Measurements from ENCODE around the gene CMBL.
"Not testable (repeated sequence)": the region's sequence is repeated elsewhere in the genome, so short reads cannot be mapped to it uniquely, and the experiment has no call there.

Gene CMBL

DNA sequence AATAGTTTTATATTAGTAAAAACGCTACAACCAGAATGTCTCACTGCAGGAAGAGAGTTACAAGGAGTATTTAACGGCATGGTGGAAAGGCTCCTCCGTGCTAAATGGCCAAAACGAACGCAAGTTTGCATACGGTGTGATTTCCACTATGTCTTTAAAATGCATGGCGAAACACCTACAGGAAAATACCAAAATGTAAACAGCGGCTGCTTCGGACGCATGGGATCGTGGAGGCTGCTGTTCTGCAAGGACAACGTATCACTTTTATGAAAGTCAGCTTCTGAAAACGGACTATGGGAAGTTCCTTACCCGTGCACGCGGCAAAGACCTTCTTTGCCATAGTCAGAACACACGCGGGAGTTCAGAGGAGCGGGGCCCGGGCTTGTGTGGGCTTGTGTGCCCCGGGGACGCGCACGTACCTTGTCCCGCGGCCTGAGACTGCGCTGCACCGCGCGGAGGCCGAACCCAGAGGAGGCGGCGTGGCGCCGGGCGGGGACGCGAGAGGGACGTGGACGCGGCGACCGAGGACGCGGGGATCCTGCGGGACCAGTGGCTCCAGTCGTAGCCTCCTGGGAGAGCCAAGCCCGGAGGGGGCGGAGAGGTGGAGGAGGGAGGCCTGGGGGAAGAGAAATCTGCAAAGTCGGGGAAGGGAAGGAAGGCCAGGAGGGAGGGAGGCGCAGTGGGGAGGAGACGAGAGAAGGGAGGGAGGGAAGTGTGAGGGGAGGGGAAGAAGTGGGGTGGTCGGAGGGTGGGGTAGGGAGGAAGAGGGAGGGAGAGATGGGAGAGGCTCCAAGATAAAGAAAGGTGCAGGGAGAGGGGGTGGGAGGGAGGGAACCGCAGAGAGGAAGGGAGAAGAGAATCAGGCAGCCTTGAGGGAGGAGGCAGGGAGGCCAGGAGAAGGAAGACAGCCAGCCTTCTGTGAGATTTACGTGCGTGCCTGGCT, at the start of gene CMBL:
Gene CMBL (minus strand): TSS at position 697 of the 943 bp plus-strand sequence. CDS start 17,140 bp downstream, outside the sequence.
- DNase-seq (ENCODE audit: low read depth), result peak; percentile 53

- peak; percentile 35 for DNase-seq (ENCODE audit: low read depth)
These were observed 47.6 kb upstream of the CMBL start for GRCh38 chr5:10355071-10355889.

DNA sequence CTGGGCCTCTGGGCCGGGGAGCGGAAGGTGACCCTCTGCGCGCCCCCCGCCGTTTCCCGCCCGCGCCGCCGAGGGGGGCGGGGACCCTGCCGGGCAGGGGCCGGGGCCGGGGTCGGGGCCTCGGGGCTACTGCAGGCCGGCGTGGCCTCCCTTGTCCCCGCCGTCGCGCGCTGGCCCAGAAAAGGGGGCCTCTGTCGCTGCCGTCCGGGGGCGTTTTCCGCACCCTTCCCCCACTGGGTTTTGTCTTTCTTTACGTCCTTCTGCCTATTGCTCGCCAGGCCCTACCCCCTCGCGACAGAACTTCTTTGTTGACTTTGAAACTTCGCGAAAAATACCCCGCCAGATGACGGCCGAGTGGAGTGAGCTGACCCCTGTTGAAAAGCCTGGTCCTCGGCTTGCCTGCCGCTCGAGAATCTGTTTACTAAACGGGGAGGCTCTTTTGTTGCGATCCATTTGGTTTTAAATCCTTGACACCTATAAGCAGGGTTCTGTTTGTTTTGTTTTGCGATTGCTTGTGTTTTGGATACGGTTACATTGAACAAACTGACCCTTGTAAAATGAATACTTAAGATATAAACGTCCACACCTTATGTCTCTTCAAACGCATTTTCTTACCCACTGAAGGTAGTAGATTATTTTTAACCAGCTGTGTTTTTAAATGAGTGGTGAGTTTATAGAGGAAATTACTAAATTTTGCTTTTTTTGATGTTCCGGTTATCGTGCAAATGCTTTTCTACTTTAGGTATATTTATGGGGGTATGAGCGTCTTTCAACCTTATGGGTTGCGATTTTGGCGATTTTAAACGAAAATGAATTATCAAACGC, 46.6 kb upstream of the CMBL start:
- no peak for DNase-seq (ENCODE audit: low read depth)

- DNase-seq (ENCODE audit: low read depth), result peak; percentile 81
These were observed 45.7 kb upstream of the CMBL start, which contains the start of gene MARCHF6 for GRCh38 chr5:10353241-10354047. MARCHF6 (plus strand) TSS chr5:10353695; CDS start chr5:10353899, 204 bp downstream.

DNA sequence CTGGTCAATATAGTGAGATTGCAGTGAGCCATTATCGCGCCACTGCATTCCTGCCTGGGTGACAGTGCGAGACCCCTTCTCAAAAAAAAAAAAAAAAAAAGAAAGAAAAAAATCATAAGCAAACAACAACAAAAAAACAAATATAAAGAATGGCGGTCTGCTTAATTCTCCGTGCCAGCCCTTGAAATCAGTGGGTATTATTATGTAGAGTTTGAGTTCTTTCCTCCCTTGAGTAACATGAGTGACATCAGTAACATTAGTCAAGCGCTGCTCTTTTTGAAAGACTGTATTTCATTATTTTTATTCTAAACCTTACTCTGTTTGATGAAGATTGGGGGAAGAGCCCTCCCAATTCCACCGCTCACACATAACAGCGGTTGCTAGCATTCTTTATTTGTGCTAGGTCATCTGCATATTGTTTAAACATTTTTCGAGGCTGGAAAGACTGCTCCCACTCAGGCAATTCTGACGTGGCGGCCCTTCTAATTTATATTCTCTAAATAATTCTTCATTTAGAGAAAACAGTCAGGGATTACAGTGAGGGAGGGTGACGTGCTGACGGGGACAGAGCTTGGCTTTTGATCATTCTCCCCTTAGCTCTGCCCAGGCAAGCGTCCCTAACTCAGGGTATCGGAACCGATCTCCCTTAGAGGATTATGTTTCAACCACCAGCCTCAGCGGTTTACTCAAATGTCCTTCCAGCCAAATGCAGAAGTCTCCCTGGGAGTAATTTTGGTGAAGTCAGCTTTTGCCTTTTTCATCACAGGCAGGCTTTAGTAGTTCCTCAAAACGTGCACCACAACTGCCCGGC, 44.9 kb upstream of the CMBL start:
- DNase-seq (ENCODE audit: low read depth), result peak; percentile 27

DNA sequence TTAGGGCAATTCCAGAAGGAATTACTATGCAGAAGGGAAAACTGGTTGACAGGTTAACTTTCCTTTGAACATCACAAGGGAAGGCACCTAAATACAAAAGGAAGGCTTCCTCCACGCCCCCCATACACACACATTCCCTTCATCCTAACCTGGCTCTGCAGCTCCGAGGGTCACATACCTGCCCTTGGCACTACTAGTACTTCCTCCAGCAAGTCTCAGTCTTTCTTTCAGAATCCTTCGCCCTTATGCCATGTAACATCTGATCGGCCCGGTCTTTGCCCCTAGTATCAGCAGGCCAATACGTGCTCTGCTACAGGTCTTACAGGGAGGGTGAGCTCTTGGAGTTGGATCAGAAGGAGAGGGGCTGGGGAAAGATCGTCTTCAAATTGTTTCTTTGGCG, 44.2 kb upstream of the CMBL start:
- no peak for DNase-seq (ENCODE audit: low read depth)

- DNase-seq (ENCODE audit: low read depth), result peak; percentile 75
These were observed 43.6 kb upstream of the CMBL start for GRCh38 chr5:10351199-10351905.

DNA sequence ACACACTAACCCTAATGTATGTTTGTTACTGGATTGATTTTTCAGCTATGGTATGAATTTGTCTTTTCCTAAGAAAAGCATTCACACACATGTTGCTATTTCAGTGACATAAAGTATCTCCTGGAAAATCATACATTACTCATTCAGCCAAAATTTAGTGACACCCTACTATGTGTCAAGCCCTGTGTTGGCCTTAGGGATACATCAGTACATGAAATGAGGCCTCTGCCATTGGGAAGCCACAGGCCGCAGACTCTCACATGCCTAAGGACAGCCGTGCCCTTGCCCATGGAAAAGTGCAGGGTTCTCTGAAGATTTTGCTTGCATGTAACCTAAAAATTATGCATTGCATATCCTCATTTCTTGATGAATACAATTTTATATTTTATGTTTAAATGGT, 40.6 kb upstream of the CMBL start:
- DNase-seq (ENCODE audit: low read depth), result no peak

DNA sequence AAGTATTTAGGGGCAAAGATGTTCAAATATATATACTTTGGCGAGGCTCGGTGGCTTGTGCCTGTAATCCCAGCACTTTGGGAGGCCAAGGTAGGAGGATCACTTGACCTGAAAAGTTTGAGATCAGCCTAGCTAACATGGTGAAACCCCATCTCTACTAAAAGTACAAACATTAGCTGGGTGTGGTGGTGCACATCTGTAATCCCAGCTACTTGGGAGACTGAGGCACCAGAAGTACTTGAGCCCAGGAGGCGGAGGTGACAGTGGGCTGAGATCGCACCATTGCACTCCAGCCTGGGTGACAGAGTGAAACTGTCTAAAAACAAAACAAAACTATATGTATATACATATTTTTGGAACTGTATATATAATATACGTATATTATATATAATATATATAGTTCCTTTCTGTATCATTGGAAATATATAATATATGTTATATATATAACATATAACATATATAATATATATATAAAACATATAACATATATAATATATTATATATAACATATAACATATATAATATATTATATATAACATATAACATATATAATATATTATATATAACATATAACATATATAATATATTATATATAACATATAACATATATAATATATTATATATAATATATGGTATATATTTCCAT, 36.9 kb upstream of the CMBL start:
- not testable (repeated sequence) for DNase-seq (ENCODE audit: low read depth)

GRCh38 chr5:10343486-10343885, 35.8 kb upstream of the CMBL start:
- no peak for DNase-seq (ENCODE audit: low read depth)

- no peak for DNase-seq (ENCODE audit: low read depth)
These were observed 32.3 kb upstream of the CMBL start for GRCh38 chr5:10339958-10340357.

DNA sequence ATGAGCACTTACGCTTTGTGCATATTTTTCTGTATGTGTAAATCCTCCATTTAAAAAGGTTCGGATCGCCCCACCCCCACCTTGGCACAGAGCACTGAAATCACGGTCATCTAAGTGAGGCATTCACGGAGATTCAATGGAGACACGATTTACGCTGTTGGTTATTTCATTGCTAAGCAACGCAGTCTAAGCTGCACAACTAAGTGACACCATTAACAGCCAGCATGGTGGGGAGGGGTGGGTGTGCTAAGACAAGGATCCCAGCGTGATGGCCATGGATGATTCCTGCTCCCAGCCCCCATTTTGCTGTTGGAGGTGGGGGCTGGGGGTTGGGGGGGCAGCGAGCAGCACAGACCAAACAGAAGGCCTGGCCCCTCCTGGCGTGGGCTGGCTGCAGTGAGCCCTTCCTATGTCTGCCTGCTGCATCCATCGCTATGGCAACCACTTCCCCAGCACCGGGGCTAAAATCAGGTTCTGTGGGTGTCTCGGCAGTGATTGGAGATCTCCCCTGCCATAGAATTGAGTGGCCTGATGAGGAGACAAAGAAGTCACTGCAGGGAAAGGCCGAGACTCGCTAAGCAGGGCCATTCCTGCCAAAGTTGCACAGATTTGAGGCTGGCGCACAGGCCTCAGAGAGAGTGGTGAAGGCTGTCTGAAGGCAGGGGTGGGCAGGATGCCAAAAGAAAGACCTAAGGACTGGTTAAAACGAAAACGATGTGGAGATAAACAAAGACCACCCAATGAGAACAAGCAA, 31.5 kb upstream of the CMBL start:
- no peak for DNase-seq (ENCODE audit: low read depth)

DNA sequence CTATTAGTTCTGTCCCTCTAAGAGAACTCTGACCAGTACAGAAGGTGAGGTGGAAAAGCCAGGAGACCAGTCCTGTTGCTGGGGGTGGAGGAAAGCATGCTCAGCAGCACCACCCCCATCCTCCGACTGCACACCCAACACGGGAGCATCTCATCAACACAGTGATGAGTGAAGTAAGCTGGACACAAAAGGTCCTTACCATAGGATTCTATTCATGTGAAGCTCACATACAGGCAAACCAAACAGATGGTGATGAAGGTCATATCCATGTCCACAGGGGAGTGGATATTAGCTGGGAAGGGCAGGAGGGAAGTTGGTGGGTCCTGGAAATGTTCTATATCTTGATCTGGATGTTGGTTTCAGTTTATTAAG, 31.0 kb upstream of the CMBL start:
- no peak for DNase-seq (ENCODE audit: low read depth)

DNA sequence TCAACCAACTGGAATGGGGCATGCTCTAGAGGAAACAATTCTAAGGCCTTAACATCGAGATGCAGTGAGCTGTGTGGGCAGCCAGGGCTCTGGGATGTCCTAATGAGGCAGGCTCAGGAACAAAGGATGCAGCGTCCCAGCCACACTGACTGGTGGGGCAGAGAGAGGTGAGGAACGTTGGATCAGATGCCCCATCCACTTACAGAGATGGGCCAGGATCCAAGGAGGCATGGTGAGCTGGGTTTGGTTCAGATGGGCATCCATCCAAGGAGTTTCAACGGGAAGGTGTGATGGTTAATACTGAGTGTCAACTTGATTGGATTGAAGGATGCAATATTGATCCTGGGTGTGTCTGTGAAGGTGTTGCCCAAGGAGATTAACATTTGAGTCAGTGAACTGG, 30.3 kb upstream of the CMBL start:
- DNase-seq (ENCODE audit: low read depth), result no peak

- no peak for DNase-seq (ENCODE audit: low read depth)
These were observed 29.4 kb upstream of the CMBL start for GRCh38 chr5:10337107-10337506.

- no peak for DNase-seq (ENCODE audit: low read depth)
These were observed 28.2 kb upstream of the CMBL start for GRCh38 chr5:10335711-10336470.

DNA sequence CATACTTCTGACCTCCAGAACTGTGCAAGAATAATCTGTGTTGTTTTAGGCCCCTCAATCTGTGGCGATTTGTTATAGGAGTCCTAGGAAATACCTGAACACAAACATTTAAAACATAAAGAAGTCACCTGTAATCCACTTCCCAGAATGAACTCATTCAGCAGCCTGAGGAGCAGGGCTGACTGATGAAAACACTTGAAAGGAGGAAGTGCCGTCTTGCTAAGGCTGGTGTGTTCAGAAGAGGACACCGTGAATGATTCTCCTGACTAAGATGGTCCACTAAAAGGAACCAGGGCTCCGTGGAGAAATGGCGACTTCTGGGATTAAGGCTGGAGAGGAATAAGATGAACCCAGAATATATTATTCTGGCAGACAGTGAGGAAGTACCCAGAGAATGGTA, 27.1 kb upstream of the CMBL start:
- DNase-seq (ENCODE audit: low read depth), result no peak
